ENCODE data around the gene SNTN.

The SNTN gene

GRCh38 chr3:63679186-63679585, 26.7 kb downstream of the SNTN start:
- Mint-ChIP-seq H3K9me3 (no peaks in the 10 kb centered on the region), H3K27me3 (ENCODE audit: low read depth) (peaks cover 8% of the 10 kb centered on the region), H3K4me1 (no peaks in the 10 kb centered on the region), H3K27ac (no peak overlapping the region), H3K36me3 (ENCODE audit: low read depth) (no peaks in the 10 kb centered on the region), H3K4me3 (no peak overlapping the region)
- no peak for TF ChIP-seq CTCF (IDR thresholded peaks at IDR 0.05; ENCODE audit: unreplicated experiment in 3 of 3)

GRCh38 chr3:63684081-63684480, 31.6 kb downstream of the SNTN start:
- Mint-ChIP-seq H3K4me3 (no peak overlapping the region), H3K27ac (no peak overlapping the region)
- no peak for TF ChIP-seq CTCF (IDR thresholded peaks at IDR 0.05; ENCODE audit: unreplicated experiment in 3 of 3)

DNA sequence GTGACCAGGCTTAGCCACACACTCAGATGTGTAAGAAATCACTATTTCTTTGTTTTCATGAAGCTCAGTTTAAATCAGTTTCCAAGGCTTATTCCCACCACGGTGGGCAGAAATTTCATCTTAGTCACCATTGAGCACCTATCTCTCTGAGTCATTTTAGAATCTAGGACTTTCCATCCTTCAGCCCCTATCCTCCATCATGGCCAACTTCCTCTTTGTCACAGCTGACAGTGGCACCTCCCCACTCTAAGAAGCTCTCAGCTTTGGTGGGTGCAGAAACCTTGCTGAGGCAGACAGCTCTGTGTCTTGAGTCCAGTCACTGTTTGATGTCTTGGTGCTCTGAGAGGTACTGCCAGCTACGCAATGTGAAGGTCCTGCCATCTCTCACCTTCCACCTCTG, 32.9 kb downstream of the SNTN start:
- Mint-ChIP-seq H3K9me3 (no peaks in the 10 kb centered on the region), H3K27me3 (ENCODE audit: low read depth) (no peaks in the 10 kb centered on the region), H3K36me3 (ENCODE audit: low read depth) (no peaks in the 10 kb centered on the region), H3K4me3 (no peak overlapping the region), H3K4me1 (no peaks in the 10 kb centered on the region), H3K27ac (no peak overlapping the region)
- TF ChIP-seq CTCF (IDR thresholded peaks at IDR 0.05; ENCODE audit: unreplicated experiment in 3 of 3): no peak

More at GRCh38 chr3:63684081-63684480, 31.6 kb downstream of the SNTN start:
- H3K4me1 Mint-ChIP-seq: no peaks in the 10 kb centered on the region
- no peaks in the 10 kb centered on the region for H3K36me3 Mint-ChIP-seq (ENCODE audit: low read depth)
- no peaks in the 10 kb centered on the region for H3K27me3 Mint-ChIP-seq (ENCODE audit: low read depth)
- no peaks in the 10 kb centered on the region for H3K9me3 Mint-ChIP-seq

DNA sequence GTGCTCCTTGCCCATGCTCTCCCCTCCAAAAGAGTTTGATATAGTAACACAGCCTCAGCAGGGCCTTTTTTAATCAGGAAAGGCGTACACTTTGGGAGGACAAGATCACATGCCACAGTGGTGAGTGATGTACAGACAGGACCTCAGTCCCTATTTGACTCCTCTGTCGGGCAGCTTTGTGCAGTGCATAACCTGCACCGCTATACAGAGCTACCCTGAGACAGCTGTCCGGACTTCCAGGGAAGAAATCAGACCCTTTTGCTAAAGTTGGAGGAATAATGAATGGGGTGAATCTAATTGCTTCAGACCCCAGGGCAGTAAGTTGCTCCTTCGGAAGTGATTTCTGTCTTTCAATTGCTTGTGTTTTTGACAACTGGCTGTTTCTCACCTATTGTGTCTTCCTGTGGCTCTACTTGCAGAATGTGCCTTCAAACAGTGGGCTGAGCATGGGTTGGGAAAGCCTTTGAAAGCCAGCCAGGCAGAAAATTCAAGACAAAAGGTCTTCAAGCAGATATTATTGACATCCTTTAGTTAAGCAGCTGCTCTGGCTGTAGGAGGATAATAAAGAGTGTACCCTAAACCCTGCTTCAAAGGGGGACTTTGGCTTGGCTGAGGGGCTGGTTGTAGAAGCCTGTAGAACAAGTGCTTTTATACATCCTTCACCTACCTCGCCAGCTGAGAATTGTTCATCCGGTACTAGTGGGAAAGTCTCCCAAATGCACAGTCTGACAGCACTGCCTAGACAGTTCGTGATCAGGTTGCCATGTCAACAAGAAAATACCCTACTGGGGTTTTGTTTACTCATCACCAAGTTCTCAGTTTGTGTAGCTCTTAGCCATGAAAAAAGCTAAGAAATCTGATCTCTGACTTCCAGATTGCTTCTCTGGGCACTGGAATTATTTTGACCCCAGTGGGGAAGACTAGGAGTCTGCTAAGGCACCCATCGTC, 35.1 kb downstream of the SNTN start:
- H3K27ac Mint-ChIP-seq: no peak overlapping the region
- no peaks in the 10 kb centered on the region for H3K27me3 Mint-ChIP-seq (ENCODE audit: low read depth)
- H3K4me1 Mint-ChIP-seq: no peaks in the 10 kb centered on the region
- H3K4me3 Mint-ChIP-seq: no peak overlapping the region
- H3K9me3 Mint-ChIP-seq: peaks cover 5% of the 10 kb centered on the region
- no peaks in the 10 kb centered on the region for H3K36me3 Mint-ChIP-seq (ENCODE audit: low read depth)
- TF ChIP-seq CTCF (IDR thresholded peaks at IDR 0.05; ENCODE audit: unreplicated experiment in 3 of 3): no peak

DNA sequence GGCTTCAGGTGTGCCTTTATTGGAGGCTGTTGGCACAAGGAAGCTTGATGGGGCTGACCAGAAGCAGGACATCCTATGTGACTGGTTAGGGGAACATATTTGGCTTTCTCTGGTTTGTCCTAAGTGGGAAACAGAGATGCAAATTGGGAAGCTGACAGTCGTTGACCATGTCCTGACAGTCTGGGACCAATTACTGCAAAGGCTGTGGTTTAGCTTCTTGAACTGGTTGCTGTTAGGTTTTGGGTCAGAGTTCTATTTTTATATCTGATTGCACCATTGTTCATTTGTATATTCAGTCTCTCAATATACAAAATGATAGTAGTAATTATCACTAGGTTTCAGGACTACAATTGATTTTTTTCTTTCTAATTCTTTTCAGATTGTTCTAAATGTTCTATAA, 36.8 kb downstream of the SNTN start:
- Mint-ChIP-seq H3K27me3 (ENCODE audit: low read depth) (no peaks in the 10 kb centered on the region), H3K9me3 (peaks cover 14% of the 10 kb centered on the region), H3K4me3 (no peak overlapping the region), H3K36me3 (ENCODE audit: low read depth) (no peaks in the 10 kb centered on the region), H3K4me1 (no peaks in the 10 kb centered on the region), H3K27ac (no peak overlapping the region)
- no peak for TF ChIP-seq CTCF (IDR thresholded peaks at IDR 0.05; ENCODE audit: unreplicated experiment in 3 of 3)

GRCh38 chr3:63693351-63693750, 40.9 kb downstream of the SNTN start:
- no peaks in the 10 kb centered on the region for H3K4me1 Mint-ChIP-seq
- peaks cover 3% of the 10 kb centered on the region for H3K27me3 Mint-ChIP-seq (ENCODE audit: low read depth)
- H3K36me3 Mint-ChIP-seq (ENCODE audit: low read depth): no peaks in the 10 kb centered on the region
- TF ChIP-seq CTCF (IDR thresholded peaks at IDR 0.05; ENCODE audit: unreplicated experiment in 3 of 3): no peak
- no peak overlapping the region for H3K27ac Mint-ChIP-seq
- no peak overlapping the region for H3K4me3 Mint-ChIP-seq
- peaks cover 20% of the 10 kb centered on the region for H3K9me3 Mint-ChIP-seq

All from nephron (organoid).